HG03457 (cell line): ENCODE results near the gene KCNS3.
"Not testable (repeated sequence)": the region's sequence is repeated elsewhere in the genome, so short reads cannot be mapped to it uniquely, and the experiment has no call there.

Experiments
- ATAC-seq: cut with Tn5 transposase; IDR thresholded peaks from one replicate; pipeline ENCODE4 v1.9.1; 2021; ENCODE audit warnings: moderate number of reproducible peaks; ENCODE audit not compliant: unreplicated experiment

The KCNS3 gene

GRCh38 chr2:17940091-17940630 is 61.7 kb downstream of the KCNS3 start:
- ATAC-seq: no peak

- no peak for ATAC-seq
These were observed 65.0 kb downstream of the KCNS3 start for GRCh38 chr2:17943444-17943843.

- no peak for ATAC-seq
These were observed 68.6 kb downstream of the KCNS3 start for GRCh38 chr2:17947113-17947512.

GRCh38 chr2:17950006-17950405 is 71.5 kb downstream of the KCNS3 start:
- ATAC-seq: no peak

- ATAC-seq: no peak
These were observed 73.1 kb downstream of the KCNS3 start for GRCh38 chr2:17951563-17951962.

GRCh38 chr2:17958466-17959092 is 80.1 kb downstream of the KCNS3 start:
- ATAC-seq: no peak

DNA sequence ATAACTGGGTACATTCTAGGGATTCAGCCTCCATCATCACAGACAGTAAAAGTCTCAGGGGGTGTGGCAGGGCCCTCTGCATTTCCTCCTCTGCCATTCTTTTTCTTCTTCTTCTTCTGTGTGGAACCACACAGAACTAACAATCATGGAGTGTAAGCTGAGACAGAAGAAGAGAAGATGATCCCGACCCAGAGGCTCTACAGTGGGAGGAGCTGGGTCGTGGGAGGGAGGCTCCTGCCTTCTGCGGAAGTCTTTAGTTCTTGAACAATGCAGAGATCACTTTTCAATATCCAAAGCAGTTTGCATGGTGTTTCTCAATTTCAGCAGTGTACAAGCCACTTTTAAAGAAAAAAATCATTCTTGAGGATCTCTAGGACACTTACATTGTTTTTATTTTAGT is 80.9 kb downstream of the KCNS3 start:
- ATAC-seq: no peak

DNA sequence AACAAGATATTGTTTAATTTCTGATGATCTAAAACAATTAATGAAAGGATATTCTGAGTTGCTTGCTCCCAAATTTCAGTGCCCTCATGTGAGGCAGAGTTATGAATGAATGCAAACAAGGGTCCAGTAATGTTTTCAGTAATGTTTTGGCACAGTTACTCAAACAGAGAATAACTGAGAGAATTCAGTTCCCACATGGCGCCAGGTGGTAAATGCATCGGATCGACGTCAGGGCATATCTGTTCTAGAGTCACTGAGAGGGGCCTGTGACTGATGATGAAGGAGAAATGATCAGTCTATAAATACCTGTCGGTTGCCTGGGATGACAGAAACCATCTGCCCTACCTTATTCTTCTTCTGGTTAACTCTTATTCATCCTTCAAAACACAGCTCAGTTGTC is 81.4 kb downstream of the KCNS3 start:
- no peak for ATAC-seq

DNA sequence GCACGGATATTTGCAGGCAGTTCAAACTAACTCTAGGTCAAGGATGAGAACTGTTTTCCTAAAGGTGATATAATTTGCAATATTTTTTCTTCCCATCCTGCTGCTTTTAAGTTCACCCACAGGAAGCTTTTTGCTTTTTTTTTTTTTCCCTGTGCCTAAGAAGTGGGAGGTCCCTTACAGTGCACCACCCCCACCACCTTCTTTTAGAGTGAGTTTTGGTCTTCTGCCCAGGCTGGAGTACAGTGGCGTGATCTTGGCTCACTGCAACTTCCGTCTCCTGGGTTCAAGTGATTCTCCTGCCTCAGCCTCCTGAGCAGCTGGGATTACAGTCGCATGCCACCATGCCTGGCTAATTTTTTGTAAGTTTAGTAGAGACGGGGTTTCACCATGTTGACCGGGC is 82.5 kb downstream of the KCNS3 start:
- ATAC-seq: no peak

GRCh38 chr2:17961789-17962188 is 83.3 kb downstream of the KCNS3 start:
- ATAC-seq: no peak

GRCh38 chr2:17962876-17963275 is 84.4 kb downstream of the KCNS3 start:
- no peak for ATAC-seq

GRCh38 chr2:17963571-17963970 is 85.1 kb downstream of the KCNS3 start:
- ATAC-seq: not testable (repeated sequence)

- no peak for ATAC-seq
These were observed 86.7 kb downstream of the KCNS3 start for GRCh38 chr2:17965196-17965595.

DNA sequence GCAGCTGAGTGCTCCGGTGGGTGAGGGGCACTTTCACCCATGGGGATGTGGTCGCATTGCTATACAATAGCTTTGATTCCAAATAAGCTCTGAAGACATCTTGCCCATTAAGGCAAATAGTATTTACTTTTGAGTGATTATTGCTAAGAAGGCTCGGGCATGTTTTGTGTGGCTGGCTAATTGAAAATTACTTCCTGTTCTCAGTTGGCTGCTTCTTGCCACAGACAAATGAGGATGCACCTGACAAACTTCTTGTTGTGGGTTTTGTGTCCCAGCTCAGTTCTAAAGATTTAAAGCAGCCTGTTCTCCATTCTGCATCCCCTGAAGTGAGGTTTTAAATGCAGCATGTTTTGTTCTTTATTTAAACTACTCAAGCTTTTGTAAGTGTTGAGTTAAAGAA is 88.3 kb downstream of the KCNS3 start:
- ATAC-seq: no peak

DNA sequence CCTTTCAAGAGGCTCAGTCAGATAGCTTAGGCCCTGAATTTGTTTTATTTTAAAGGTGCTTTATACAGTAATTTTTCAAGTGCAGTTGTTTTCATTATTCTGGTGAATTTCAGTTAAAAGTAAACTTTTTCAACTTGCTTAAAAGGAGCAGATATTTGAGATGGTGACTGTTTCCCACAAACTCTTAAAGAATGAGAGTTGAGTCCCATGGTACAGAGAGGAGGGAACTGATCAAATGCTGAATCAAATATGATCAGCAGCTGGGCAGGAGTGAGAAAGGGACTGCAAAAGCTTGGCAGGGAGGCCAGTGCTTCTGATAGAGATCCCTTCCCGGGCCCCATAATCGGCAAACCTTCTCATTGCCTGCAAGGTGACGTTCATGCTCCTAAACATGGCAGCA is 91.2 kb downstream of the KCNS3 start:
- ATAC-seq: no peak

GRCh38 chr2:17971531-17972125 is 93.2 kb downstream of the KCNS3 start:
- ATAC-seq: no peak

DNA sequence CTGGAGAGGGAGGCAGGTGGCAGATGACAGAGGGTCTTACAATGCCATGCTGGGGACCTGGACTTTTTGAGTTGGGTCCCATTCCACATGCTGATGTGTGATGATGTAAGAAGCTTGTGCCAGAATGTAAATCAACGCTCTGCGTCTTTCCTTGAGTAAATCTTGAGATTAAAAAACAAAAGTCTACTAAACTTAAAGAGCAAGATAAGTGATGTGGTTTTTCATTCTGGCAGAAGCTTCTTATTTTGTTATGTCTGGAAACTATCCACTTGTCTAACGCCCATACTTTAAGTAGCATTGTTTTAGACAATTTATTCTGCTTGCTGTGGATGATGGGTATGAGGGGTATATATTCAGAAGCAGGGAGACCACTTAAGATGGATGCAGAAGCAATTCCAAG is 94.5 kb downstream of the KCNS3 start:
- ATAC-seq: no peak

- no peak for ATAC-seq
These were observed 96.9 kb downstream of the KCNS3 start for GRCh38 chr2:17975401-17975800.

GRCh38 chr2:17976871-17977746 is 98.6 kb downstream of the KCNS3 start:
- no peak for ATAC-seq

DNA sequence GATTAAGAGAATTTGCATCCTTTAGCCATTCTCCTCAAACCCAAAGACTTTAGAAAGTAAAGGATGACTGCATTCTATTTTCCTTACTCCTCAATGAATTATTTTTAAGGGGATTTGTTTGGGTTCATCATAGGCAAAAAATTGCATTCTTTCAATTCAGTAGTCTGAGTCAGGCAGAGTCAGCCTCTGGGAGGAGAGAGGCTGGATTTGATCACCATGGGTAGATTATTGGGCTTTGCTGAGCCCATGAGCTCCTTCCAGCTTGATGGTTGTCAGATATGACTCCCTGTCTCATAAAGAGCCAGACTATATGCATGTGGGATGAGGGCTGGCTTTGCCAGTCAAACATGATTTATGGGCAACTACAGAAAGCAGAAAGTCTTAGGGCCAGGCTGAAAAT is 101.2 kb downstream of the KCNS3 start:
- ATAC-seq: no peak

GRCh38 chr2:17981936-17982335 is 103.5 kb downstream of the KCNS3 start:
- no peak for ATAC-seq
